H1 (cell line): ENCODE results near the gene PXDN. TPM values are rescaled to one million over a fixed set of nuclear protein-coding genes. Genes with fewer than 3 reads are reported as not detected.

Source experiments
- CTCF ChIA-PET: fragments of 300-600 bp; sonication (Branson Sonifier 250); formaldehyde crosslinking; loops from one replicate; lab custom pipeline; 2021; ENCODE audit not compliant: partially characterized antibody; lab: Charles Lee
- POLR2A ChIA-PET: fragments of 300-600 bp; sonication (Branson Sonifier 250); formaldehyde crosslinking; loops from one replicate; lab custom pipeline; 2021; ENCODE audit warnings: inconsistent platforms; ENCODE audit not compliant: partially characterized antibody; lab: Charles Lee
- DNase-seq, 2 experiments: peaks; one replicate each; pipeline versions ENCODE4 v3.0.0 to v3.0.0-alpha.2; 2010 to 2022; ENCODE audit warnings: low spot score in 2 of 2, low read depth in 1 of 2, mixed read lengths in 1 of 2
- FAIRE-seq: peaks from 2 replicates; lab custom pipeline; 2011; peaks lifted over from hg19 to GRCh38; lab: Jason Lieb, UNC
- H2AFZ ChIP-seq: 2 replicates; pipeline ENCODE4 v1.8.1; 2012; ENCODE audit warnings: low read length, inconsistent platforms
- H2AK5ac ChIP-seq: 2 replicates; pipeline ENCODE4 v1.6.1; 2013; ENCODE audit warnings: low read depth, low read length
- H2BK120ac ChIP-seq: replicated peaks from 2 replicates; pipeline ENCODE3; 2013; ENCODE audit warnings: low read depth, low read length, inconsistent platforms
- H2BK12ac ChIP-seq: 2 replicates; pipeline ENCODE4 v1.6.1; 2013; ENCODE audit warnings: low read depth, low read length
- H2BK15ac ChIP-seq: 2 replicates; pipeline ENCODE4 v1.6.1; 2013; ENCODE audit warnings: low read length
- H2BK20ac ChIP-seq: 2 replicates; pipeline ENCODE4 v1.6.1; 2013; ENCODE audit warnings: low read length
- H2BK5ac ChIP-seq: 2 replicates; pipeline ENCODE4 v1.6.1; 2013; ENCODE audit warnings: low read depth, low read length
- H3K14ac ChIP-seq: 2 replicates; pipeline ENCODE4 v1.6.1; 2013; ENCODE audit warnings: inconsistent platforms; ENCODE audit not compliant: insufficient read length
- H3K18ac ChIP-seq: 2 replicates; pipeline ENCODE4 v1.6.1; 2013; ENCODE audit warnings: low read length; ENCODE audit errors: extremely low read depth
- H3K23ac ChIP-seq: 2 replicates; pipeline ENCODE4 v1.6.1; 2013; ENCODE audit warnings: inconsistent platforms; ENCODE audit not compliant: insufficient read length
- H3K23me2 ChIP-seq: 2 replicates; pipeline ENCODE4 v1.6.1; 2013; ENCODE audit warnings: low read depth, low read length
- H3K27ac ChIP-seq: 2 replicates; pipeline ENCODE4 v1.6.1; 2011; ENCODE audit warnings: low read depth, low read length, inconsistent platforms
- H3K27me3 ChIP-seq, 4 experiments: replicated peaks in 1 of 4; 1 replicate in 1 of 4; 2 replicates in 3 of 4; pipeline versions ENCODE4 v1.6.1 to v1.8.1; 2011 to 2013; ENCODE audit warnings: low read length in 3 of 4, mild to moderate bottlenecking in 3 of 4, inconsistent platforms in 2 of 4, mixed read lengths in 2 of 4, moderate library complexity in 1 of 4; ENCODE audit not compliant: control insufficient read depth in 3 of 4, insufficient read depth in 3 of 4; ENCODE audit errors: extremely low read depth in 1 of 4
- H3K36me3 ChIP-seq, 4 experiments: 2 replicates each; pipeline versions ENCODE4 v1.6.1 to v1.8.1; 2011 to 2013; ENCODE audit warnings: mild to moderate bottlenecking in 4 of 4, low read length in 3 of 4, moderate library complexity in 2 of 4, control low read depth in 1 of 4, inconsistent platforms in 1 of 4; ENCODE audit not compliant: insufficient read depth in 4 of 4, control insufficient read depth in 2 of 4
- H3K4ac ChIP-seq: replicated peaks from 2 replicates; pipeline ENCODE3; 2013; ENCODE audit warnings: low read length, low read depth, mixed read lengths, inconsistent platforms; ENCODE audit not compliant: insufficient read length
- H3K4me1 ChIP-seq, 4 experiments: replicated peaks in 1 of 4; 1 replicate in 1 of 4; 2 replicates in 3 of 4; pipeline versions ENCODE4 v1.6.1 to v1.8.1; 2011 to 2013; ENCODE audit warnings: low read length in 3 of 4, inconsistent platforms in 2 of 4, mixed read lengths in 1 of 4; ENCODE audit not compliant: insufficient read depth in 4 of 4, control insufficient read depth in 3 of 4
- H3K4me2 ChIP-seq, 2 experiments: 2 replicates each; pipeline versions ENCODE4 v1.6.1 to v1.8.1; 2011 to 2013; ENCODE audit warnings: low read depth in 2 of 2, low read length in 2 of 2, control low read depth in 1 of 2, inconsistent platforms in 1 of 2, mild to moderate bottlenecking in 1 of 2; ENCODE audit not compliant: insufficient read depth in 1 of 2
- H3K4me3 ChIP-seq, 4 experiments: fragments of 200-600, 300-600 bp in 1 of 4; sonication (generic), shearing (Covaris generic), sonication (Bioruptor Twin) in 1 of 4; 2 replicates each; pipeline versions ENCODE4 v1.5.1 to v1.8.1; 2011 to 2016; ENCODE audit warnings: low read length in 4 of 4, low read depth in 3 of 4, control low read depth in 2 of 4, inconsistent platforms in 2 of 4, mild to moderate bottlenecking in 2 of 4, mixed read lengths in 1 of 4, moderate library complexity in 1 of 4; ENCODE audit not compliant: insufficient read depth in 2 of 4; ENCODE audit errors: extremely low read depth in 1 of 4
- H3K56ac ChIP-seq: replicated peaks from 2 replicates; pipeline ENCODE3; 2013; ENCODE audit warnings: low read depth, mild to moderate bottlenecking, mixed read lengths, low read length, inconsistent platforms; ENCODE audit not compliant: insufficient read length
- H3K79me1 ChIP-seq: 2 replicates; pipeline ENCODE4 v1.6.1; 2013; ENCODE audit warnings: low read depth, low read length, control low read depth
- H3K79me2 ChIP-seq, 2 experiments: 2 replicates each; pipeline versions ENCODE4 v1.6.1 to v1.8.1; 2012 to 2013; ENCODE audit warnings: low read length in 2 of 2, mild to moderate bottlenecking in 2 of 2, inconsistent platforms in 1 of 2; ENCODE audit not compliant: insufficient read depth in 2 of 2, control insufficient read depth in 1 of 2
- H3K9ac ChIP-seq, 4 experiments: replicated peaks in 1 of 4; 1 replicate in 1 of 4; 2 replicates in 3 of 4; pipeline versions ENCODE4 v1.6.1 to v1.8.1; 2011 to 2013; ENCODE audit warnings: low read depth in 3 of 4, low read length in 3 of 4, control low read depth in 2 of 4, mild to moderate bottlenecking in 2 of 4, moderate library complexity in 2 of 4, inconsistent platforms in 1 of 4; ENCODE audit errors: extremely low read depth in 1 of 4
- H3K9me3 ChIP-seq, 2 experiments: 2 replicates each; pipeline versions ENCODE4 v1.6.1 to v1.8.1; 2012 to 2013; ENCODE audit warnings: mild to moderate bottlenecking in 2 of 2, moderate library complexity in 2 of 2, control low read depth in 1 of 2, inconsistent platforms in 1 of 2, low read depth in 1 of 2, low read length in 1 of 2, mixed read lengths in 1 of 2; ENCODE audit not compliant: insufficient read depth in 2 of 2
- H4K20me1 ChIP-seq, 2 experiments: replicated peaks in 1 of 2; 2 replicates each; pipeline versions ENCODE3 to v1.8.1; 2011 to 2013; ENCODE audit warnings: inconsistent platforms in 2 of 2, low read length in 2 of 2, mild to moderate bottlenecking in 1 of 2; ENCODE audit not compliant: insufficient read depth in 2 of 2, control insufficient read depth in 1 of 2
- H4K5ac ChIP-seq: 2 replicates; pipeline ENCODE4 v1.6.1; 2013; ENCODE audit warnings: low read length, low read depth, mixed read lengths, inconsistent platforms; ENCODE audit not compliant: insufficient read length
- H4K8ac ChIP-seq: 2 replicates; pipeline ENCODE4 v1.8.0; 2013; ENCODE audit warnings: mild to moderate bottlenecking, moderate library complexity, low read length, inconsistent platforms; ENCODE audit not compliant: insufficient read depth; ENCODE audit errors: extremely low read depth
- H4K91ac ChIP-seq: replicated peaks from 2 replicates; pipeline ENCODE3; 2013; ENCODE audit warnings: low read length, mixed read lengths, inconsistent platforms; ENCODE audit not compliant: insufficient read length
- CBX8 ChIP-seq: fragments of 300-800, 300-1000 bp; sonication (generic); IDR thresholded peaks from 2 replicates; pipeline ENCODE4 v1.7.1; 2016; ENCODE audit warnings: low read depth, low read length, borderline replicate concordance
- WGBS, 2 experiments: shearing (Covaris generic) in 1 of 2; methylation state at CpG; one replicate each; pipeline versions ENCODE4 v1.1.6 to v1.1.7; 2013 to 2015; ENCODE audit warnings: low lambda C conversion rate in 2 of 2, mixed read lengths in 2 of 2, inconsistent platforms in 1 of 2, low coverage in 1 of 2, missing lambda C conversion rate in 1 of 2; ENCODE audit not compliant: insufficient replicate concordance in 2 of 2, insufficient coverage in 1 of 2, insufficient read length in 1 of 2; ENCODE audit errors: extremely low coverage in 1 of 2, missing lambda C conversion rate in 1 of 2; 5-methylcytosine and 5-hydroxymethylcytosine counted together
- polyA plus RNA-seq, 7 experiments: library from polyadenylated mRNA; depleted of rRNA in 3 of 7; stranded (reverse) in 5 of 7; unstranded in 2 of 7; fragments of >200 nt in 5 of 7; fragments of 200-250 nt in 2 of 7; gene quantifications; 1 replicate in 5 of 7; 2 replicates in 1 of 7; 4 replicates in 1 of 7; pipeline versions ENCODE4 v1.2.1 to v1.2.3, GENCODE V29; 2011 to 2013; ENCODE audit warnings: missing spikeins in 2 of 7, mixed read lengths in 2 of 7
- total RNA-seq: library from RNA; stranded (reverse); fragmentation: NEBNext Ultra II Directional; extraction: Animal tissue kit (Norgen Biotek cat#: 25700); gene quantifications from 2 replicates; pipeline ENCODE4 v1.2.1, GENCODE V29; 2021

PXDN gene
- total and polyA plus RNA-seq, 2 of the 8 experiments (the other 6 are each of a cell fraction or from before 2014, with no cell fraction given) = 104 to 141 TPM

- H3K9me3 ChIP-seq = no peaks in the 10 kb centered on the region
- H3K9ac ChIP-seq = no peak overlapping the region
- no peak overlapping the region for H3K23ac ChIP-seq
- no peak overlapping the region for H3K56ac ChIP-seq
- no peak overlapping the region for H2BK5ac ChIP-seq
- WGBS, 2 experiments = 91% methylated on average over 24 of the region's 26 CpGs; no CpG with 5 or more reads in 1 of the 2 experiments
- no peak overlapping the region for H3K14ac ChIP-seq
- H3K79me1 ChIP-seq = no peaks in the 10 kb centered on the region; the same call in none of the 2 replicates
- no peak overlapping the region for H3K4me3 ChIP-seq
- no peak overlapping the region for H2BK120ac ChIP-seq
- peaks cover 3 to 21% of the 10 kb centered on the region in 2 experiments for H4K20me1 ChIP-seq
- peaks cover 0 to 6% (median 0%) of the 10 kb centered on the region in 4 experiments; a peak in 2 of 7 replicates for H3K4me1 ChIP-seq
- H2BK15ac ChIP-seq = no peak overlapping the region
- DNase-seq (no peak), FAIRE-seq (no peak)
- no peaks in the 10 kb centered on the region for H3K27me3 ChIP-seq
- no peak overlapping the region for H2BK20ac ChIP-seq
- ChIA-PET POLR2A (interaction anchor here (1.0 to 1.1 kb wide), 3 partner anchors 28 to 59 kb away, joined by 3 read pairs; no protein-coding TSS in a partner anchor), CTCF (interaction anchor here (0.7 to 1.9 kb wide), 9 partner anchors 9 to 92 kb away, joined by 3 to 6 read pairs (median 5); no protein-coding TSS in a partner anchor)
- no peak overlapping the region for H4K5ac ChIP-seq
- H4K91ac ChIP-seq = no peak overlapping the region
- H2BK12ac ChIP-seq = no peak overlapping the region
- H3K23me2 ChIP-seq = peaks cover 10% of the 10 kb centered on the region
- H3K18ac ChIP-seq = no peak overlapping the region
- no peak overlapping the region for H2AFZ ChIP-seq
- H3K36me3 ChIP-seq = peaks cover 6 to 45% (median 18%) of the 10 kb centered on the region in 4 experiments; a peak in 7 of 8 replicates
- no peak overlapping the region for H3K4ac ChIP-seq
- no peaks in the 10 kb centered on the region for H3K79me2 ChIP-seq
- no peak overlapping the region for H3K27ac ChIP-seq
- TF ChIP-seq CBX8 = no peak
- no peak overlapping the region for H4K8ac ChIP-seq
- no peak overlapping the region for H2AK5ac ChIP-seq
- no peak overlapping the region for H3K4me2 ChIP-seq
Observed at GRCh38 chr2:1658394-1659151, 85.7 kb downstream of the PXDN start.
